SK-N-MC (cell line): ENCODE data around the gene CEACAM18.

Experiments
- EZH2 ChIP-seq: fragments of 200-600 bp; sonication (generic); IDR thresholded peaks from one replicate; pipeline ENCODE4 v1.6.1; 2017; ENCODE audit warnings: antibody characterized with exemption
- FOXP2 ChIP-seq: optimal IDR thresholded peaks from 2 replicates; pipeline ENCODE3; 2011; ENCODE audit warnings: mild to moderate bottlenecking, moderate library complexity; ENCODE audit not compliant: insufficient read depth; ENCODE audit errors: extremely low read length, control extremely low read depth
- POLR2AphosphoS5 ChIP-seq: IDR thresholded peaks from 2 replicates; pipeline ENCODE4 v1.6.1; 2012; ENCODE audit warnings: mild to moderate bottlenecking, low read depth, low read length, borderline replicate concordance

DNA sequence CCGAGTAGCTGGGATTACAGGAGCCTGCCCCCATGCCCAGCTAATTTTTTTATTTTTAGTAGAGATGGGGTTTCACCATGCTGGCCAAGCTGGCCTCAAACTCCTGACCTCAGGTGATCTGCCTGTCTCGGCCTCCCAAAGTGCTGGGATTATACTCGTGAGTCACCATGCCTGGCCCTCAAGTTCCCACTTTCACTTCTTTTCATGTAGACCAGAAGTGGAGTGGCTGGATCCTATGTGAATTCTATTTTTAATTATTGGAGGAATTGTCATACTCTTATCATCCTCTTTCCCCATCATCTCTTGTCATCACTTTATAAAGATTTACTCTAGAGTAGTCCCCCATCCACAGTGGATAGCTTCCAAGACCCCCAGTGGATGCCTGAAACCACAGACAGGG lies 48.1 kb upstream of the CEACAM18 start:
- TF ChIP-seq EZH2 (no peak), POLR2AphosphoS5 (no peak), FOXP2 (no peak)
